ENCODE results near the gene ZFP91.
A peak's percentile ranks its signal among the peaks of the same experiment; 100 is the strongest.

The ZFP91 gene

GRCh38 chr11:58632510-58632909, 53.6 kb downstream of the ZFP91 start:
- TF ChIP-seq CTCF (IDR thresholded peaks at IDR 0.05) = no peak
- no peaks in the 10 kb centered on the region for H3K9me3 ChIP-seq (ENCODE audit: control insufficient read depth, low read length)
- H3K27ac ChIP-seq = no peak overlapping the region
- peaks cover 16% of the 10 kb centered on the region for H3K4me1 ChIP-seq
- no peak overlapping the region for H3K4me3 ChIP-seq (ENCODE audit: low read depth, low read length)
- H3K4me2 ChIP-seq (ENCODE audit: low read length) = no peak overlapping the region
- no peak overlapping the region for H2AFZ ChIP-seq
- H3K9ac ChIP-seq = no peak overlapping the region
- no peaks in the 10 kb centered on the region for H3K27me3 ChIP-seq (ENCODE audit: control insufficient read depth, insufficient read depth, low read length)
- no peaks in the 10 kb centered on the region for H3K79me2 ChIP-seq
- no peaks in the 10 kb centered on the region for H3K36me3 ChIP-seq (ENCODE audit: control insufficient read depth, insufficient read depth, low read length)

GRCh38 chr11:58636587-58636986, 57.7 kb downstream of the ZFP91 start:
- no peak overlapping the region for H2AFZ ChIP-seq
- H3K36me3 ChIP-seq (ENCODE audit: control insufficient read depth, insufficient read depth, low read length) = no peaks in the 10 kb centered on the region
- H3K4me2 ChIP-seq (ENCODE audit: low read length) = no peak overlapping the region
- no peak overlapping the region for H3K4me3 ChIP-seq (ENCODE audit: low read depth, low read length)
- H3K27ac ChIP-seq = no peak overlapping the region
- H3K4me1 ChIP-seq = peaks cover 20% of the 10 kb centered on the region
- H3K27me3 ChIP-seq (ENCODE audit: control insufficient read depth, insufficient read depth, low read length) = no peaks in the 10 kb centered on the region
- no peak overlapping the region for H3K9ac ChIP-seq
- TF ChIP-seq CTCF (IDR thresholded peaks at IDR 0.05) = no peak
- H3K79me2 ChIP-seq = no peaks in the 10 kb centered on the region
- H3K9me3 ChIP-seq (ENCODE audit: control insufficient read depth, low read length) = no peaks in the 10 kb centered on the region

- H3K4me2 ChIP-seq (ENCODE audit: low read length) = no peak overlapping the region
- no peak overlapping the region for H3K9ac ChIP-seq
- H2AFZ ChIP-seq = no peak overlapping the region
These were observed 58.5 kb downstream of the ZFP91 start for GRCh38 chr11:58637371-58637770.

GRCh38 chr11:58639103-58639502, 60.2 kb downstream of the ZFP91 start:
- H3K9ac ChIP-seq = no peak overlapping the region
- no peaks in the 10 kb centered on the region for H3K36me3 ChIP-seq (ENCODE audit: control insufficient read depth, insufficient read depth, low read length)
- TF ChIP-seq CTCF (IDR thresholded peaks at IDR 0.05) = no peak
- no peaks in the 10 kb centered on the region for H3K9me3 ChIP-seq (ENCODE audit: control insufficient read depth, low read length)
- H3K4me1 ChIP-seq = peaks cover 29% of the 10 kb centered on the region
- H3K4me2 ChIP-seq (ENCODE audit: low read length) = no peak overlapping the region
- H2AFZ ChIP-seq = peak overlapping the region; percentile 25
- no peak overlapping the region for H3K4me3 ChIP-seq (ENCODE audit: low read depth, low read length)
- H3K27ac ChIP-seq = peak overlapping the region; percentile 90
- H3K79me2 ChIP-seq = no peaks in the 10 kb centered on the region
- H3K27me3 ChIP-seq (ENCODE audit: control insufficient read depth, insufficient read depth, low read length) = no peaks in the 10 kb centered on the region

More at GRCh38 chr11:58637371-58637770, 58.5 kb downstream of the ZFP91 start:
- H3K4me3 ChIP-seq (ENCODE audit: low read depth, low read length) = no peak overlapping the region
- H3K9me3 ChIP-seq (ENCODE audit: control insufficient read depth, low read length) = no peaks in the 10 kb centered on the region
- no peaks in the 10 kb centered on the region for H3K79me2 ChIP-seq
- no peaks in the 10 kb centered on the region for H3K27me3 ChIP-seq (ENCODE audit: control insufficient read depth, insufficient read depth, low read length)
- no peak overlapping the region for H3K27ac ChIP-seq
- no peaks in the 10 kb centered on the region for H3K36me3 ChIP-seq (ENCODE audit: control insufficient read depth, insufficient read depth, low read length)
- no peak for TF ChIP-seq CTCF (IDR thresholded peaks at IDR 0.05)
- peaks cover 27% of the 10 kb centered on the region for H3K4me1 ChIP-seq

GRCh38 chr11:58639669-58640068, 60.8 kb downstream of the ZFP91 start:
- peak overlapping the region; percentile 90 for H3K27ac ChIP-seq

More at GRCh38 chr11:58639669-58640068, 60.8 kb downstream of the ZFP91 start:
- H3K79me2 ChIP-seq = no peaks in the 10 kb centered on the region
- no peak overlapping the region for H3K4me3 ChIP-seq (ENCODE audit: low read depth, low read length)
- peak overlapping the region; percentile 25 for H2AFZ ChIP-seq
- no peak overlapping the region for H3K4me2 ChIP-seq (ENCODE audit: low read length)
- no peaks in the 10 kb centered on the region for H3K9me3 ChIP-seq (ENCODE audit: control insufficient read depth, low read length)
- TF ChIP-seq CTCF (IDR thresholded peaks at IDR 0.05) = no peak
- no peaks in the 10 kb centered on the region for H3K27me3 ChIP-seq (ENCODE audit: control insufficient read depth, insufficient read depth, low read length)
- no peak overlapping the region for H3K9ac ChIP-seq
- H3K36me3 ChIP-seq (ENCODE audit: control insufficient read depth, insufficient read depth, low read length) = no peaks in the 10 kb centered on the region
- H3K4me1 ChIP-seq = peaks cover 28% of the 10 kb centered on the region

Measured in parathyroid adenoma (tissue), 2 donors.